GM18870 (cell line): ENCODE data around the gene COL27A1.
"Not testable (repeated sequence)": the region's sequence is repeated elsewhere in the genome, so short reads cannot be mapped to it uniquely, and the experiment has no call there.

ENCODE experiments used
- ATAC-seq: cut with Tn5 transposase; IDR thresholded peaks from one replicate; pipeline ENCODE4 v1.9.1; 2021; ENCODE audit warnings: moderate library complexity; ENCODE audit not compliant: unreplicated experiment

The COL27A1 gene

GRCh38 chr9:114180696-114181606, 25.6 kb downstream of the COL27A1 start:
- ATAC-seq: no peak

DNA sequence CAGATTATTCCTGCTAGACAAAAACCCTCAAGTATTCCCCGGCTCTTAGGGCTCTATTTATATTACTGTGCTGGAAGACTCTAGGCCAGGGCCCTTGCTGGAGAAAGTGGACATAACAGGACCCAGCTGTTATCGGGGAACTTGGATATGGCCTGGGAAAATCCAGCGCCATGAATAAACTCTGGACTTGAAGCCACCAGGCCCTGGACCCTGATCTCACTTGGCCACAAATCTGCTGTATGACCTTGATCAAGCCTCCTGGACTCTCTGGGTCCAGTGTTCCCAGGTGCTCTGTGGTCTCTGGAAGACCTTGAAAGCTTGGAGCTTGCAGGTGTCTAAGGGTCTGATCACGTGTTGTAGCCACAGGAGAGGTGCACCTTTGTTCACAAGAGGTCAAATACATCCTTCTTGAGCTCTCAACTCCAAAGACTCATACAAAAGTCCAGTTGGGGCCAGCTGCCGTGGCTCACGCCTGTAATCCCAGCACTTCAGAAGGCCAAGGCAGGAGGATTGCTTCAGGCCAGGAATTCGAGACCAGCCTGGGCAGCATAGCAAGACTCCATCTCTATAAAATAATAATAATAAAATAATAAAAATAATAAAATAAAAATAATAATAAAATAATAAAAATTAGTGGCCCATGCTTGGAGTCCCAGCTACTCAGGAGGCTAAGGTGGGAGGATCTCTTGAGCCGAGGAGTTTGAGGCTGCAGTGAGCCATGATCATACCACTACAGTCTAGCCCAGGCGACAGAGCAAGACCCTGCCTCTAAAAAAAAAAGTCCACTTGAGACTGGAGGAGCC, 26.5 kb downstream of the COL27A1 start:
- no peak for ATAC-seq

- ATAC-seq: no peak
Observed at GRCh38 chr9:114183006-114183405, 27.7 kb downstream of the COL27A1 start.

- no peak for ATAC-seq
Observed at GRCh38 chr9:114184071-114184470, 28.7 kb downstream of the COL27A1 start.

DNA sequence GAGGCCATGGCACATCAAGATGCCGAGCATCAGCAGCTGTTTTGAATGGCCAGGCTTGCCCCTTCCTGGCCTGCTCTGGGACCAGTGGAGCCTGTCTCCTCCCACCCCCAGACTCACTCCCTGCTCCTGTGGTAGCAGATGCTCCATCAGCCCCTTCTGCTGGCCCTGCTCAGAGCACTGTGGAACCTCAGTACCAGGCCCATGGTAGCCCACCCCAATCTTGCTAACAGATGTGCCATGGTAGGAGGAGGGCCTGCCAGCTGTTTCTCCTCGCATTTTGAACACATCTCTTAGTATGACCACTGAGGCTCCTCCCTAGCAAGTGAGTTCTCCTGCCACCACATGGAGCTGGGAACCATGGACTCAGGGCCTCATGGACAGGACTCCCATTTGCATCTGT, 29.5 kb downstream of the COL27A1 start:
- ATAC-seq: no peak

GRCh38 chr9:114185570-114186490, 30.5 kb downstream of the COL27A1 start:
- no peak for ATAC-seq

GRCh38 chr9:114186605-114187289, 31.4 kb downstream of the COL27A1 start:
- ATAC-seq: no peak

GRCh38 chr9:114187827-114188226, 32.5 kb downstream of the COL27A1 start:
- no peak for ATAC-seq

- ATAC-seq: no peak
Observed at GRCh38 chr9:114189823-114190562, 34.7 kb downstream of the COL27A1 start.

- ATAC-seq: no peak
Observed at GRCh38 chr9:114190563-114190905, 35.2 kb downstream of the COL27A1 start.

- not testable (repeated sequence) for ATAC-seq
Observed at GRCh38 chr9:114191402-114191801, 36.1 kb downstream of the COL27A1 start.

DNA sequence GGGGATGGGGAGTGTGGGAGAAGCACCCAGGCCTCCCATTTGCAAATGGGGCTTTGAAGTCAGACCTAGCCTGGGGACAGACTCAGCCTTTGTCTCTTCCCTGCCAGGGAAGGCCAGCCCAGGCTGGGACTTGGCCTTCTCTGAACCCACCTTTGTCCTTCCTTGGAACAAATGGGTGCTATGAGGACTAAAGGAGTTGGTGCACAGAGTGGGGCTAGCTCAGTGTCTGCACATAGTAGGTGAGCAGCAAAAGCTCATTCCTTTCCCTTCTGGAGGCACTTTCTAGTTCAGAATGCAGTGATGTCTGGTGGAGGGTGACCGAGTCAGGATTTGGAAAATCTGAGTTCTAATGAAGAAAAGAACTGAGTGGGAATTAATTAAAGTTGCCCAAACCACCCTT, 37.2 kb downstream of the COL27A1 start:
- ATAC-seq: no peak

- no peak for ATAC-seq
Observed at GRCh38 chr9:114193090-114193489, 37.8 kb downstream of the COL27A1 start.

- ATAC-seq: no peak
Observed at GRCh38 chr9:114196117-114196516, 40.8 kb downstream of the COL27A1 start.

- no peak for ATAC-seq
Observed at GRCh38 chr9:114196979-114197622, 41.8 kb downstream of the COL27A1 start.

DNA sequence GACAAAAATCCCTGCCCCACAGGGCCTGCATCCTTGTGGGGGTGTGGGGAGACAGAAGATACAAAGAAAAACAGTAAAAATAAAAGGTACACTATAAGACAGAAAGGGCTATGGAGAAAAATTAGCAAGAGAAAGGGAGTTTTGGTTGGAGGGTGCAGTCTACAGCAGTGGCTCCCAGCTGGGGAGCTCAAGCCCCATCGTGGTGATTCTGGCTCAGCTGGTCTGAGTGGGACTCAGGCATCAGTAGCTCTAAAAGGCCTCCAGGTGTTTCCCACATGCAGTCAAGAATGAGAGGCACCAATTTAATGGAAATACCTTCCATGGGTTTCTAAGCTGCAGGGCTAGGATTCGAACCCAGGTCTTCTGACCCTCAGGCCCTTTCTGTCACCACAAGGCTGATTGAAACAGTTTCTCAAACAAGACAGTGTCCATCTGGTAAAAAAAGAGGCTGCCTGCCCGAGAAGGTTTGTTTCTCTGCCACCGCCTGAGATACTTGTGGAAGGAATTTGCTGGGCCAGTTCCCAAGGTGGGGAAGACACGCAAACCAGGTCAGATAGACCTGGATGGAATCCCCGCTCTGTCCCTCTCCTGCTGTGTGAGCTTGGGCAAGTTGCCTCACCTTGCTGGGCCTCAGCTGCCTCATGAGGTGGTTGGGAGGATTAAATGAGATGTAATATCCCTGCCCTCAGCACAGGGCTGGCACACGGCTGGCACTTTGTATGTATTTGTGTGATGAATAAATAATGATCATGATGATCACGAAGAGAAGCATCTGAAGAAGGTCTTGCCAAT, 43.1 kb downstream of the COL27A1 start:
- no peak for ATAC-seq

GRCh38 chr9:114200721-114201300, 45.5 kb downstream of the COL27A1 start:
- ATAC-seq: no peak

DNA sequence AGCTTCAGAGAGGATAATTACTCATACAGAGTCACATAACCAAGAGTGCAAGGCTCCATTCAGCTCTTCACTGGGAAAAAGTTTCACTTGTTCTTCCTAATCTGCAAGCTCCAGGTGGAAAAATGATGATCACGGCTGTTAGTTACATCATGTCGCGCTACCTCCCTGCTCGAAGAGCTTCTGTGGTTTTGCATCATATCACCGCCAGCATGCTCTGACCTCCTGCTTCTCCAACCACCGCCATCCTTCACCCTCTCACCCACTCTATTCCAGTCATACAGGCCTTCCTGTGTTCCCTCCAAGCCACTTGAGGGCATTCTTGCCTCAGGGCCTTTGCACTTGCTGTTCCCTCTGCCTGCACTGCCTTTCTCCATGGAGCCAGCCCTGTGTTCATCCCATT, 47.1 kb downstream of the COL27A1 start:
- no peak for ATAC-seq
